SK-N-SH (cell line): ENCODE data around the gene PTPRD. TPM values are rescaled to one million over a fixed set of nuclear protein-coding genes. Genes with fewer than 3 reads are reported as not detected.

Source experiments
- CTCF ChIA-PET: fragments of 300-600, 350-600 bp; formaldehyde crosslinking; extraction: SDS; loops from one replicate; lab custom pipeline; 2021; lab: Yijun Ruan, JAX
- POLR2A ChIA-PET: fragments of 350-600 bp; sonication (Branson Sonifier 250); formaldehyde crosslinking; extraction: SDS; loops from one replicate; lab custom pipeline; 2020; ENCODE audit warnings: antibody characterized with exemption, inconsistent platforms; lab: Yijun Ruan, JAX
- DNase-seq: peaks from one replicate; pipeline ENCODE4 v3.0.0; 2012
- H2AFZ ChIP-seq: fragments of 200-600 bp; sonication (generic); 2 replicates; pipeline ENCODE4 v1.8.1; 2016; ENCODE audit warnings: antibody characterized with exemption, mild to moderate bottlenecking, low read depth
- H3F3A ChIP-seq: fragments of 200-600 bp; sonication (generic); replicated peaks from 2 replicates; pipeline ENCODE3; 2016; ENCODE audit warnings: antibody characterized with exemption, mild to moderate bottlenecking; ENCODE audit not compliant: insufficient read depth
- H3K27ac ChIP-seq, 2 experiments: fragments of 200-500 bp in 1 of 2; fragments of 200-600 bp in 1 of 2; sonication (Bioruptor generic) in 1 of 2; sonication (generic), shearing (Covaris generic) in 1 of 2; 2 replicates each; pipeline versions ENCODE4 v1.5.1 to v1.6.1; 2014 to 2016; ENCODE audit warnings: low read depth in 2 of 2, inconsistent platforms in 1 of 2, low read length in 1 of 2, mild to moderate bottlenecking in 1 of 2, mixed read lengths in 1 of 2
- H3K27me3 ChIP-seq: fragments of 200-600 bp; sonication (generic), shearing (Covaris generic); 2 replicates; pipeline ENCODE4 v1.6.1; 2016; ENCODE audit warnings: mixed run types; ENCODE audit not compliant: insufficient read depth
- H3K36me3 ChIP-seq, 2 experiments: fragments of 200-500 bp in 1 of 2; fragments of 200-600 bp in 1 of 2; sonication (Bioruptor generic) in 1 of 2; sonication (generic) in 1 of 2; replicated peaks in 1 of 2; 2 replicates each; pipeline versions ENCODE3 to v1.5.1; 2014 to 2016; ENCODE audit warnings: low read length in 1 of 2, mild to moderate bottlenecking in 1 of 2; ENCODE audit not compliant: insufficient read depth in 2 of 2, control insufficient read depth in 1 of 2
- H3K4me1 ChIP-seq, 2 experiments: fragments of 200-500 bp in 1 of 2; fragments of 200-600 bp in 1 of 2; sonication (Bioruptor generic) in 1 of 2; sonication (generic), shearing (Covaris generic) in 1 of 2; 2 replicates each; pipeline versions ENCODE4 v1.5.1 to v1.6.1; 2014 to 2016; ENCODE audit warnings: low read depth in 1 of 2, low read length in 1 of 2, mixed run types in 1 of 2; ENCODE audit not compliant: insufficient read depth in 2 of 2, control insufficient read depth in 1 of 2
- H3K4me2 ChIP-seq: fragments of 200-600 bp; sonication (generic), shearing (Covaris generic); 2 replicates; pipeline ENCODE4 v1.6.1; 2017; ENCODE audit warnings: mixed run types
- H3K4me3 ChIP-seq, 2 experiments: fragments of 200-500 bp in 1 of 2; fragments of 200-600 bp in 1 of 2; sonication (Bioruptor generic) in 1 of 2; sonication (generic), shearing (Covaris generic) in 1 of 2; 2 replicates each; pipeline versions ENCODE4 v1.5.1 to v1.8.1; 2014 to 2016; ENCODE audit warnings: low read depth in 2 of 2, inconsistent platforms in 1 of 2, low read length in 1 of 2, mild to moderate bottlenecking in 1 of 2, mixed read lengths in 1 of 2, moderate library complexity in 1 of 2
- H3K79me2 ChIP-seq: fragments of 200-600 bp; sonication (generic); 2 replicates; pipeline ENCODE4 v1.8.1; 2017; ENCODE audit warnings: mild to moderate bottlenecking; ENCODE audit not compliant: insufficient read depth
- H3K9ac ChIP-seq: fragments of 200-600 bp; sonication (generic); 2 replicates; pipeline ENCODE4 v1.6.1; 2017; ENCODE audit warnings: mixed run types
- H3K9me2 ChIP-seq: fragments of 200-600 bp; sonication (generic); 2 replicates; pipeline ENCODE4 v1.6.1; 2017; ENCODE audit warnings: mixed run types
- H3K9me3 ChIP-seq: fragments of 200-600 bp; sonication (generic); 2 replicates; pipeline ENCODE4 v1.6.1; 2017; ENCODE audit warnings: mixed run types, mild to moderate bottlenecking, moderate library complexity
- H4K20me1 ChIP-seq: fragments of 200-600 bp; sonication (generic); 2 replicates; pipeline ENCODE4 v1.6.1; 2017; ENCODE audit warnings: mild to moderate bottlenecking, mixed run types; ENCODE audit not compliant: insufficient read depth
- CHD2 ChIP-seq: fragments of 150-350 bp; IDR thresholded peaks from 2 replicates; pipeline ENCODE4 v1.6.1; 2018; ENCODE audit warnings: low read length; ENCODE audit not compliant: partially characterized antibody
- CTCF ChIP-seq: fragments of 200-600 bp; sonication (generic); IDR thresholded peaks from 2 replicates; pipeline ENCODE4 v1.6.1; 2017; ENCODE audit warnings: antibody characterized with exemption, mild to moderate bottlenecking, moderate library complexity
- EP300 ChIP-seq, 2 experiments: IDR thresholded peaks; 2 replicates each; pipeline versions ENCODE4 v1.4.0 to v1.6.1; 2012; ENCODE audit warnings: borderline replicate concordance in 1 of 2, low read depth in 1 of 2, low read length in 1 of 2
- EZH2phosphoT487 ChIP-seq: fragments of 200-600 bp; sonication (generic); IDR thresholded peaks from 2 replicates; pipeline ENCODE4 v1.6.1; 2017; ENCODE audit warnings: low read depth, mixed run types, mild to moderate bottlenecking, antibody characterized with exemption, moderate library complexity, borderline replicate concordance
- FOSL2 ChIP-seq: IDR thresholded peaks from 2 replicates; pipeline ENCODE4 v1.4.0; 2012; ENCODE audit warnings: low read depth, mild to moderate bottlenecking, moderate library complexity, borderline replicate concordance
- IRF3 ChIP-seq: fragments of 150-350 bp; IDR thresholded peaks from 2 replicates; pipeline ENCODE4 v1.6.1; 2016; ENCODE audit warnings: mild to moderate bottlenecking, low read depth, low read length
- MAX ChIP-seq: IDR thresholded peaks from 2 replicates; pipeline ENCODE4 v1.4.0; 2012; ENCODE audit warnings: low read depth
- MXI1 ChIP-seq: IDR thresholded peaks from 2 replicates; pipeline ENCODE4 v1.6.1; 2012; ENCODE audit warnings: mild to moderate bottlenecking, low read depth, low read length, improper control_type of control experiment
- RFX5 ChIP-seq: IDR thresholded peaks from 2 replicates; pipeline ENCODE4 v1.6.1; 2012; ENCODE audit warnings: mild to moderate bottlenecking, improper control_type of control experiment, low read length
- SIN3A ChIP-seq: IDR thresholded peaks from 2 replicates; pipeline ENCODE4 v1.6.1; 2012; ENCODE audit warnings: low read depth, mild to moderate bottlenecking, low read length, moderate library complexity, borderline replicate concordance
- WGBS: methylation state at CpG from one replicate; pipeline ENCODE4 v1.1.6; 2017; ENCODE audit warnings: low lambda C conversion rate; 5-methylcytosine and 5-hydroxymethylcytosine counted together
- polyA plus RNA-seq, 3 experiments: library from polyadenylated mRNA; depleted of rRNA; stranded (reverse); fragments of >200 nt; gene quantifications; 2 replicates each; pipeline ENCODE4 v1.2.3, GENCODE V29; 2012

Gene PTPRD
- polyA plus RNA-seq, 1 of the 3 experiments (the other 2 are of a cell fraction): 0.15 TPM

- no peak for TF ChIP-seq IRF3
- TF ChIP-seq CHD2: no peak
- TF ChIP-seq, all 33 proteins: peak for 0
These were observed 866.0 kb downstream of the PTPRD start (continued) for GRCh38 chr9:9746826-9747225.

GRCh38 chr9:9743822-9744221, 869.0 kb downstream of the PTPRD start:
- no peaks in the 10 kb centered on the region for H4K20me1 ChIP-seq
- H3K79me2 ChIP-seq: no peaks in the 10 kb centered on the region
- H3K4me2 ChIP-seq: no peak overlapping the region
- no peak overlapping the region for H3K4me3 ChIP-seq
- POLR2A ChIA-PET: no interaction called here
- no peaks in the 10 kb centered on the region for H3K9me2 ChIP-seq
- no peak for TF ChIP-seq CTCF
- no peak for TF ChIP-seq SIN3A
- no peak for TF ChIP-seq MXI1
- no peak for TF ChIP-seq MAX
- no peak for TF ChIP-seq FOSL2
- no peak for TF ChIP-seq EP300 (IDR thresholded peaks at IDR 0.05; ENCODE audit: borderline replicate concordance in 1 of 2, low read depth in 1 of 2, low read length in 1 of 2)
- no peak for TF ChIP-seq RFX5
- H3F3A ChIP-seq: no peaks in the 10 kb centered on the region
- H3K27ac ChIP-seq: no peak overlapping the region
- no peaks in the 10 kb centered on the region for H3K4me1 ChIP-seq
- CTCF ChIA-PET: no interaction called here
- 45% methylated on average over 7 of the region's 7 CpGs for WGBS
- H3K9me3 ChIP-seq: no peaks in the 10 kb centered on the region
- H3K36me3 ChIP-seq: no peaks in the 10 kb centered on the region
- DNase-seq: no peak
- no peak overlapping the region for H3K9ac ChIP-seq
- no peak overlapping the region for H2AFZ ChIP-seq
- H3K27me3 ChIP-seq: no peaks in the 10 kb centered on the region

GRCh38 chr9:9730174-9730573, 882.6 kb downstream of the PTPRD start:
- Histone ChIP-seq H4K20me1 (no peaks in the 10 kb centered on the region), H3K36me3 (no peaks in the 10 kb centered on the region), H3K9ac (no peak overlapping the region), H3K9me3 (no peaks in the 10 kb centered on the region), H3K27ac (no peak overlapping the region), H3K4me1 (no peaks in the 10 kb centered on the region), H3F3A (no peaks in the 10 kb centered on the region), H3K27me3 (no peaks in the 10 kb centered on the region), H3K79me2 (no peaks in the 10 kb centered on the region), H3K4me2 (no peak overlapping the region), H3K4me3 (no peak overlapping the region), H2AFZ (no peak overlapping the region), H3K9me2 (no peaks in the 10 kb centered on the region)
- ChIA-PET POLR2A (no interaction called here), CTCF (no interaction called here)
- TF ChIP-seq MXI1: no peak
- no peak for TF ChIP-seq EZH2phosphoT487
- DNase-seq: no peak
- WGBS: 13% methylated on average over 3 of the region's 3 CpGs
